ENCODE data around the gene RASL12. TPM values are rescaled to one million over a fixed set of nuclear protein-coding genes. Genes with fewer than 3 reads are reported as not detected.
"Not testable (repeated sequence)": the region's sequence is repeated elsewhere in the genome, so short reads cannot be mapped to it uniquely, and the experiment has no call there.

The RASL12 gene
- total and polyA plus RNA-seq, 2 donors, result 2.7 to 6.8 TPM

- no peak overlapping the region for H3K27ac ChIP-seq (ENCODE audit: low read depth in 1 of 2, low read length in 1 of 2)
- DNase-seq (ENCODE audit: low read depth in 6 of 9, low spot score in 9 of 9), result no peak
Measured at GRCh38 chr15:65081270-65081669, 13.5 kb upstream of the RASL12 start.

GRCh38 chr15:65079580-65079979, 11.8 kb upstream of the RASL12 start:
- H3K4me1 ChIP-seq (ENCODE audit: control insufficient read depth in 2 of 2, insufficient read depth in 2 of 2, low read length in 2 of 2), result peaks cover 2 to 14% of the 10 kb centered on the region in 2 donors
- peaks cover 4 to 39% of the 10 kb centered on the region in 2 donors for H3K27me3 ChIP-seq (ENCODE audit: control insufficient read depth in 2 of 2, insufficient read depth in 1 of 2, low read length in 1 of 2)
- no peak overlapping the region for H3K4me3 ChIP-seq (ENCODE audit: low read length in 2 of 2)
- no peak for DNase-seq (ENCODE audit: low read depth in 6 of 9, low spot score in 9 of 9)
- 98% methylated on average over 5 of the region's 5 CpGs for WGBS
- no peaks in the 10 kb centered on the region for H3K36me3 ChIP-seq (ENCODE audit: control insufficient read depth in 2 of 2, insufficient read depth in 2 of 2, low read length in 1 of 2)
- H3K27ac ChIP-seq (ENCODE audit: low read depth in 1 of 2, low read length in 1 of 2), result no peak overlapping the region
- H3K9me3 ChIP-seq (ENCODE audit: control insufficient read depth in 2 of 2, insufficient read depth in 1 of 2, low read length in 1 of 2), result no peaks in the 10 kb centered on the region

More at GRCh38 chr15:65081270-65081669, 13.5 kb upstream of the RASL12 start:
- Histone ChIP-seq H3K27me3 (ENCODE audit: control insufficient read depth in 2 of 2, insufficient read depth in 1 of 2, low read length in 1 of 2) (peaks cover 4 to 45% of the 10 kb centered on the region in 2 donors), H3K36me3 (ENCODE audit: control insufficient read depth in 2 of 2, insufficient read depth in 2 of 2, low read length in 1 of 2) (no peaks in the 10 kb centered on the region), H3K9me3 (ENCODE audit: control insufficient read depth in 2 of 2, insufficient read depth in 1 of 2, low read length in 1 of 2) (no peaks in the 10 kb centered on the region), H3K4me1 (ENCODE audit: control insufficient read depth in 2 of 2, insufficient read depth in 2 of 2, low read length in 2 of 2) (peaks cover 2 to 14% of the 10 kb centered on the region in 2 donors), H3K4me3 (ENCODE audit: low read length in 2 of 2) (no peak overlapping the region)
- WGBS, result 78% methylated on average over 6 of the region's 6 CpGs

GRCh38 chr15:65077981-65078352, 10.2 kb upstream of the RASL12 start:
- DNase-seq (ENCODE audit: low read depth in 6 of 9, low spot score in 9 of 9), result peak in 5 of 9 donors; percentile 11 to 57 (median 34)
- WGBS, result 24% methylated on average over 24 of the region's 24 CpGs
- Histone ChIP-seq H3K9me3 (ENCODE audit: control insufficient read depth in 2 of 2, insufficient read depth in 1 of 2, low read length in 1 of 2) (no peaks in the 10 kb centered on the region), H3K27ac (ENCODE audit: low read depth in 1 of 2, low read length in 1 of 2) (no peak overlapping the region), H3K4me1 (ENCODE audit: control insufficient read depth in 2 of 2, insufficient read depth in 2 of 2, low read length in 2 of 2) (peaks cover 2 to 14% of the 10 kb centered on the region in 2 donors), H3K27me3 (ENCODE audit: control insufficient read depth in 2 of 2, insufficient read depth in 1 of 2, low read length in 1 of 2) (peaks cover 4 to 37% of the 10 kb centered on the region in 2 donors), H3K4me3 (ENCODE audit: low read length in 2 of 2) (no peak overlapping the region), H3K36me3 (ENCODE audit: control insufficient read depth in 2 of 2, insufficient read depth in 2 of 2, low read length in 1 of 2) (no peaks in the 10 kb centered on the region)

GRCh38 chr15:65077291-65077980, 9.6 kb upstream of the RASL12 start:
- Histone ChIP-seq H3K27me3 (ENCODE audit: control insufficient read depth in 2 of 2, insufficient read depth in 1 of 2, low read length in 1 of 2) (peaks cover 4 to 35% of the 10 kb centered on the region in 2 donors), H3K4me1 (ENCODE audit: control insufficient read depth in 2 of 2, insufficient read depth in 2 of 2, low read length in 2 of 2) (peaks cover 2 to 13% of the 10 kb centered on the region in 2 donors), H3K4me3 (ENCODE audit: low read length in 2 of 2) (no peak overlapping the region), H3K27ac (ENCODE audit: low read depth in 1 of 2, low read length in 1 of 2) (no peak overlapping the region), H3K9me3 (ENCODE audit: control insufficient read depth in 2 of 2, insufficient read depth in 1 of 2, low read length in 1 of 2) (no peaks in the 10 kb centered on the region), H3K36me3 (ENCODE audit: control insufficient read depth in 2 of 2, insufficient read depth in 2 of 2, low read length in 1 of 2) (no peaks in the 10 kb centered on the region)
- 79% methylated on average over 85 of the region's 85 CpGs for WGBS
- no peak for DNase-seq (ENCODE audit: low read depth in 6 of 9, low spot score in 9 of 9)

- WGBS, result 92% methylated on average over 73 of the region's 73 CpGs
Measured at GRCh38 chr15:65076486-65077290, 8.9 kb upstream of the RASL12 start, which contains the start of gene KBTBD13. Gene KBTBD13 (plus strand): TSS chr15:65076746. CDS start chr15:65076816, 70 bp downstream.

GRCh38 chr15:65075607-65076395, 8.0 kb upstream of the RASL12 start:
- not testable (repeated sequence) for H3K4me1 ChIP-seq (ENCODE audit: control insufficient read depth in 2 of 2, insufficient read depth in 2 of 2, low read length in 2 of 2); DNase-seq (ENCODE audit: low read depth in 6 of 9, low spot score in 9 of 9); H3K4me3 ChIP-seq (ENCODE audit: low read length in 2 of 2); H3K9me3 ChIP-seq (ENCODE audit: control insufficient read depth in 2 of 2, insufficient read depth in 1 of 2, low read length in 1 of 2); H3K36me3 ChIP-seq (ENCODE audit: control insufficient read depth in 2 of 2, insufficient read depth in 2 of 2, low read length in 1 of 2); H3K27ac ChIP-seq (ENCODE audit: low read depth in 1 of 2, low read length in 1 of 2)
- WGBS, result 62% methylated on average over 12 of the region's 12 CpGs
- peaks cover 4 to 33% of the 10 kb centered on the region in 2 donors for H3K27me3 ChIP-seq (ENCODE audit: control insufficient read depth in 2 of 2, insufficient read depth in 1 of 2, low read length in 1 of 2)

More at GRCh38 chr15:65076486-65077290, 8.9 kb upstream of the RASL12 start, which contains the start of gene KBTBD13:
- H3K9me3 ChIP-seq (ENCODE audit: control insufficient read depth in 2 of 2, insufficient read depth in 1 of 2, low read length in 1 of 2), result no peaks in the 10 kb centered on the region
- peaks cover 4 to 33% of the 10 kb centered on the region in 2 donors for H3K27me3 ChIP-seq (ENCODE audit: control insufficient read depth in 2 of 2, insufficient read depth in 1 of 2, low read length in 1 of 2)
- H3K27ac ChIP-seq (ENCODE audit: low read depth in 1 of 2, low read length in 1 of 2), result no peak within 1 kb of the TSS
- no peaks in the 10 kb centered on the region for H3K36me3 ChIP-seq (ENCODE audit: control insufficient read depth in 2 of 2, insufficient read depth in 2 of 2, low read length in 1 of 2)
- H3K4me1 ChIP-seq (ENCODE audit: control insufficient read depth in 2 of 2, insufficient read depth in 2 of 2, low read length in 2 of 2), result peaks cover 1 to 6% of the 10 kb centered on the region in 2 donors
- DNase-seq (ENCODE audit: low read depth in 6 of 9, low spot score in 9 of 9), result no peak
- no peak within 1 kb of the TSS for H3K4me3 ChIP-seq (ENCODE audit: low read length in 2 of 2)

- H3K4me1 ChIP-seq (ENCODE audit: control insufficient read depth in 2 of 2, insufficient read depth in 2 of 2, low read length in 2 of 2); DNase-seq (ENCODE audit: low read depth in 6 of 9, low spot score in 9 of 9): not testable (repeated sequence)
- WGBS, result 97% methylated on average over 20 of the region's 22 CpGs
Measured at GRCh38 chr15:65074946-65075345, 7.2 kb upstream of the RASL12 start.

GRCh38 chr15:65072617-65073016, 4.8 kb upstream of the RASL12 start:
- H3K27me3 ChIP-seq (ENCODE audit: control insufficient read depth in 2 of 2, insufficient read depth in 1 of 2, low read length in 1 of 2), result peaks cover 20 to 33% of the 10 kb centered on the region in 2 donors
- H3K4me1 ChIP-seq (ENCODE audit: control insufficient read depth in 2 of 2, insufficient read depth in 2 of 2, low read length in 2 of 2), result no peaks in the 10 kb centered on the region
- 98% methylated on average over 3 of the region's 3 CpGs for WGBS
- no peaks in the 10 kb centered on the region for H3K36me3 ChIP-seq (ENCODE audit: control insufficient read depth in 2 of 2, insufficient read depth in 2 of 2, low read length in 1 of 2)
- H3K9me3 ChIP-seq (ENCODE audit: control insufficient read depth in 2 of 2, insufficient read depth in 1 of 2, low read length in 1 of 2), result no peaks in the 10 kb centered on the region
- no peak overlapping the region for H3K27ac ChIP-seq (ENCODE audit: low read depth in 1 of 2, low read length in 1 of 2)
- no peak overlapping the region for H3K4me3 ChIP-seq (ENCODE audit: low read length in 2 of 2)
- no peak for DNase-seq (ENCODE audit: low read depth in 6 of 9, low spot score in 9 of 9)

More at GRCh38 chr15:65074946-65075345, 7.2 kb upstream of the RASL12 start:
- H3K27ac ChIP-seq (ENCODE audit: low read depth in 1 of 2, low read length in 1 of 2); H3K4me3 ChIP-seq (ENCODE audit: low read length in 2 of 2); H3K36me3 ChIP-seq (ENCODE audit: control insufficient read depth in 2 of 2, insufficient read depth in 2 of 2, low read length in 1 of 2); H3K9me3 ChIP-seq (ENCODE audit: control insufficient read depth in 2 of 2, insufficient read depth in 1 of 2, low read length in 1 of 2): not testable (repeated sequence)
- H3K27me3 ChIP-seq (ENCODE audit: control insufficient read depth in 2 of 2, insufficient read depth in 1 of 2, low read length in 1 of 2), result peaks cover 4 to 33% of the 10 kb centered on the region in 2 donors

Measured in thymus (tissue), 11 donors.